MV-4-11 (cell line): ENCODE measurements around the gene PRSS37.
"Not testable (repeated sequence)": the region's sequence is repeated elsewhere in the genome, so short reads cannot be mapped to it uniquely, and the experiment has no call there.

ENCODE experiments used
- DNase-seq: peaks from one replicate; lab custom pipeline; 2025; lab: John Stamatoyannopoulos, UW

PRSS37 gene, protein sequence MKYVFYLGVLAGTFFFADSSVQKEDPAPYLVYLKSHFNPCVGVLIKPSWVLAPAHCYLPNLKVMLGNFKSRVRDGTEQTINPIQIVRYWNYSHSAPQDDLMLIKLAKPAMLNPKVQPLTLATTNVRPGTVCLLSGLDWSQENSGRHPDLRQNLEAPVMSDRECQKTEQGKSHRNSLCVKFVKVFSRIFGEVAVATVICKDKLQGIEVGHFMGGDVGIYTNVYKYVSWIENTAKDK

DNA sequence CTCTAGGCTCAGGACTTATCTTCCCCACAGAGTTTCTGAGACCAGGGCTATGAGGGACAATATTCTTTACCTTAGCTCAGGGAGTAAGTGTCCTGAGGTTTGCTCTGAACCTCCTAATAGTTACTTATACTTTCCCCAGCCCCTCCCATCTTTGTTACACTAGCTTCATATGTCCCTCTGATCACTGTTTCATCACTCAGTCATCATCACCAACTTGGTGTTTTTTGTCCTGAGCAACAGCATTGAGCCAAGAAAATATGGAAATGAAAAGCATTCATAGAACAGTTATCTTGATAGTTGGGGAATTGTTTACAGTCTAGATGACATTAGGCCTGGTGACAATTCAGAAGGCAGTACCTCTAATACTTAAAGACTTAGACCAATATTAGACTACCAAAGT lies at the start of gene PRSS37:
Gene PRSS37, minus strand, starts transcription at position 101 of the 400 bp plus-strand sequence. CDS start 436 bp downstream, outside the sequence.
- no peak for DNase-seq

DNA sequence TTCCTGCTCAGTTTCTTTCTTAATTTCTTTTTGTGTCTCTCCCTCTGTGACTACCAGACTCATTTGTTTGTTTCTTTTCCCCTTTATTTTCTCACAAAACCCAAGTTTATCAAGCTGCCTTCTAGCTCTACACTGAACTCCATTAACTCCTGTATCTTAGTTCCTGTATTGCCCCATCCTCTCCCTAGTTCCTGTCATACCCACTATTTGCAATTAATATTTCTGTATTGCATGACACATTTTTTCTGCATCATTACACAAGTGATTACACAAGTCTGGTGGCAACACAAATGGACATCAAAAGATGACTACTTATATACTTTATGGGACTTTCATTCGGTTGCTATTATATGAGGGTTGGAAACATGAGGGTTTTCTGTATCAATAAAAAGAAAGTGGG lies 48.0 kb upstream of the PRSS37 start:
- DNase-seq = peak; percentile 72

DNA sequence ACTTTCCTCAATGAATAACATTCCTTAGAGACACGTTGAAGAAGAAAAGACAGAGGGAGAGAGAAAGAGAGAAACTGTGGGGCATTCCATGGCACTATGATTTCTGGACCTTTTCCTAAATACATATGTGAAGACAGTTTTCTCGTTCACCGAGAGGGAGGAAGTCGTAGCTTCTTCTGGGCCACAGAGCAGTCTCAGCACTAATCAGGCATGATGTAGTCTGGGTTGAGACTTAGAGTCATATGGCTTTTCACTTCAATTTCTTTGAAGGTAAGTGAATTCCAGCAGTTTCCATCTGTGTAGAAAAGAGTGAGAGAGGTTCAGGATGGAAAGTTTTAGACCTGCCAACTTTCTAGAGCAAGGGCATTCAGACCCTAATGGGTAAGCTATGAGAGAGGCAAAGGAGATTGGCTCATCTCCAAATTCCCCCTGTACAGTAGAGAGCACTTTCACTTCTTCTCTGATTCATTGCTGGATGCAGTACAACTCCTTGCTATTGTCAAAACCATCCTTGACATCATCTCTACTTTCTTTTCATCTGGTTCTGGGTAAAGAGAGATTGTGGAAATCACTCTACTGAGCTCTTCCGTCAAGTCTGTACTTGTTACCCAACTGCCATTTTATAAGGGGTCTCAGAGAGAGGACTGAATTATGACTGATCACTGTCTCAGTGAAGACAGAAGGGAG lies 43.4 kb upstream of the PRSS37 start:
- DNase-seq = peak; percentile 72

DNA sequence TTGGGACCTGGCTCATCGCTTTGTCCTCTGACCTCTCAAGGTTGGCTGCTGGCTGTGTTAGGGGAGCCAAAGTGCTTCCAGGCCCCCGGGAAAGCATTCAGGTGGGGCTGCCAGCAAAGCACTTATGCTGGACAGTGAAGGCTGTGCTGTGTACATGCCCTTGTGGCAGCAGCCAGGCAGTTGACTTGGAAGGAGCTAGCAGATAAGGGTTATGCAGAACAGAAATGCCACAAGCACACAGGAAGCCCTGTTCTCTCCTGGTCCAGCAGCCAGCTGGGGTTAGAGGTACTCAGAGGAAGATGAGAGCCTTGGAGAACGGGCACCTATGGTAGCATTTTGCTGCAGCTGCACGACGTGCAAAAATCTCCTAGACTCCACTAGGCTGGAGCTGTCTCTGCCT lies 39.7 kb upstream of the PRSS37 start:
- DNase-seq = no peak

DNA sequence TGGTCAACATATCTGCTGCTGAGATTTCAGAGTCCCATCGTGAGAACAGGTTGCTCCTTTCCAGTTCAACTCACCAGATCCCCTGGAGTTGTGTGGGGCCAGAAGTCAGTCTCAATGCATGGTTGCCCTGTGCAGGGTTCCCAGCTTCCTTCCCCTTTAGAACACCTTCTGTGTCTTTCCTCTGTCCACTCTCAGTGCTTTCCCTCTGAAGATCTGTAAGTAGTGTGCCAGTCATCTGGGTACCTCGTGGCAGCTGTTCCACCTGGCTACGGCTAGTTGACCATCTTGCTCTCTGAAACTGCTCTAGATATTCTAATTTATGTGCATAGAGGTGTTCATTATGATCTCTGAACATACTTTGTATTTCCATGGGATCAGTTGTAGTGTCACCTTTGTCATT lies 36.1 kb upstream of the PRSS37 start:
- DNase-seq = no peak

DNA sequence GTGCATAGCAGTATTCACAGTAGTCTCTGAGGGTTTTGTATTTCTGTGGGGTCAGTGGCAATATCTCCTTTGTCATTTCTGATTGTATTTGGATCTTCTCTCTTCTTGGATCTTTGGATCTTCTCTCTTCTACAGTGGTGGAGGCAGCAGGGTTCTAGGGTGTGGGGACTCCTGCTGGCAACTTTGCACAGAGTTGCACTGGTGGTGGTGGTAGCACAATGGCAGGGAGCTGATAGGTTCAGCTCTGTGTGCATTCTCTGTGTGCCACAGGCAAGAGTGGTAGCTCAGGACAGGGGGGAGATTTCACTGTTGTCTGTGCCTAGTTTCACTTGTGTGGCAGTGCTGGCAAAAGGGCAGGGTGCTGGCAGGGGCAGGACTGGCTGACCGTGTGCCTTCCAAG lies 35.1 kb upstream of the PRSS37 start:
- DNase-seq = no peak

DNA sequence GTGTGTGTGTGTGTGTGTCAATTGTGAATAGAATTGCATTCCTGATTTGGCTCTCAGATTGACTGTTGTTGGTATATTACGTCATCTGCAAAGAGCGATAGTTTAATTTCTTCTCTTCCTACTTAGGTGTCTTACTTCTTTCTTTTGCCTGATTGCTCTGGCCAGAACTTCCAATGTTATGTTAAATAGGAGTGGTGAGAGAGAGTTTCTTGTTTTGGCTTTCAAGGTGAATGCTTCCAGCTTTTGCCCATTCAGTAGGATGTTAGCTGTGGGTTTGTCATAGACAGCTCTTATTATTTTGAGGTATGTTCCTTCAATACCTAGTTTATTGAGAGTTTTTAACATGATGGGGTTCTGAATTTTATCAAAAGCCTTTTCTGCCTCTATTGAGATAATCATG lies 34.2 kb upstream of the PRSS37 start:
- no peak for DNase-seq

DNA sequence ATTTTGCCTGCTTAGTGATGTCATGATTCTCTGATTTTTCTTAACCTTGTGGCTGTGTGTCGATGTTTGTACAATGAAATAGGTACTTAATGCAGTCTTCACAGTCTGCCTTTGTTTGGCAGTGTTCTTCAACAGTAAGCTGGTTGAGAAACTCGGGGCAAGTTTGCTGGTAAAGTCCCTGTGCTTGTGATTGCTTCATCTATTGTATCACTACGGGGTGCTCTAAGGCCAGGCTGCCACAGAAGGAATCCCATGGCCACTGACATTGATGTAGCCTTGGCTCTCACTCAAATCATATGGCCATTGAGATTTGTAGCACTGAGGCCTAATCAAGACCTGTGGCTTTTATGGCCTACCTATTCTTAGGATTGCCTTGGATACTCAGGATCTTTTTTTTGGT lies 33.5 kb upstream of the PRSS37 start:
- DNase-seq = peak; percentile 50

DNA sequence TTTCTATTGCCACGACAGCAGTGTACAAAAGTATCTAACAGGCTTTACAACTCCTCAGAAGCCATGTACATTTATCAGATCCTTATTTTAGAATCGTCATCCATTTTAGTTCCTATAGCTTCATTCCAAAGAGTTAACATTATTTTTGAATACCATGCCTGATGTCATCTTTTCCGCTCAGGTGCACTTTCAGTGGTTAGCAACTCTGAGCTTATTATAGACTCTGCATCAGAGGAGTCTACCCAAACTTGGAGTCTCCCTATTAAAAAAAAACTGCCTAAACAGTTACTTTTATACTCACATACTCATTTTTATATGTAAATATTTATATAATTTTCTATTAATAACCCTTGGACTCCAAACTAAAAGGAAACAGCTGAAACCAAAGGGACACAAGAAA lies 31.6 kb upstream of the PRSS37 start:
- no peak for DNase-seq

DNA sequence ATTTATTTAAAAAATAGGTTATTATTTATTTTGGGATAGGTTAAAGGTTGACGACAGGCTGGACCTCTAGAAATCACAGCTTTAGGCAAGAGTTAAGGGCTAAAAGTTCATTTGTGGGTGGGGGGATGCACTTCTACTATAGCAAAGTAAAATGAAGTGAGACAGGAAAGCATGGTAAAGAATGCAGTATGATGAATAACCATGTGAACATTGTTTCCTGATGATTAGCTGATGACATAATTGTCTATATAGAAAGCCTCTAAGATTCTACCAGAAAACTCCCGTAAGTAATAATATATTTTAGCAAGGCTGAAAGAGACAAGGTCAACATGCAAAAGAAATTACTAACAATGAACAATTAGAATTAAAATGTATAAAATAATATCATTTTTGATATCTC lies 25.7 kb upstream of the PRSS37 start:
- no peak for DNase-seq

DNA sequence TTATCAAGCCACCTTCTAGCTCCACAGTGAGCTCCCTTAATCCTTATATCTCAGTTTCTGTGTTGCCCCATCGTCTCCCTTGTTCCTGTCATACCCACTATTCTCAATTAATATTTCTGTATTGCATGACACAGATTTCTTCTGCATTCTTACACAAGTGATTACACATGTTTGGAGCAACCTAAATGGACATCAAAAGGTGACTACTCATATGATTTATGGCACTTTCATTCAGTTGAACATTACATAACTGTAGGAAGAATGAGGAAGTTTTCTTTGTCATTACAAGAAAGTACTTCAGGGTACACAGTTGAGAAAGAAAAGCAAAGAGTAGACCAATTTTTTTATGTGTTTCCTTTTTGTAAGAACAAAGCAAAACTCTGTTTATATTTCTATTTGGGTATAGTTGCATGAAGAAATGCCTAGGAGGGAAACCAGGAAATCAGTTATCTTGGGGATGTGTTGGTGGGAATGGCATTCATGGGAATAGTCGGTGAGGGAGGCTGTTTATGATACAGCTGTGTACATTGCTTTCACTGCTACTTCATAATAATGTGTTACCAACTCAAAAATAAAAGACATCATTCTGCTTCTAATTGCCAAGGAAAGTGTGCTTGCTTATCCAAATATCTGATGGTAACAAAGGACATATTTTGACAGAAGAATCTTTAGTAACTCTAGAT lies 23.6 kb upstream of the PRSS37 start:
- peak; percentile 77 for DNase-seq

DNA sequence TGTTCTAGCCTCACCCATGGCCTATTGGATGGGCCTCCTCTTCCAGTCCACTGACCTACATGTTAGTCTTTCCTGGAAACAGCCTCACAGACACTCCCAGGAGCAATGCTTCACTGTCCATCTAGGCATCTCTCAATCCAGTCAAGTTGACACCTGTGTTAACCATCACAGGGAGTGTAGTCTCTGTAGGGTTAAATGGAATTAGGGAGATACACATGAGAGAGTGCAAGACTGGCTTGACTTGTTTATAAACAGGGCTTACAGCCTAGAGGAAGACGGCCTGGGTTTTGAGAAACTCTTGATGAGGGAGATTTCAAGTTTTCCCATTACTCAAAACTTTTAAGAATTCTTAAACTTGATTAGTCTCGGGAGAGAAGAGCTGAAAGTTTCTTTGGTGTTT lies 18.9 kb upstream of the PRSS37 start:
- no peak for DNase-seq

DNA sequence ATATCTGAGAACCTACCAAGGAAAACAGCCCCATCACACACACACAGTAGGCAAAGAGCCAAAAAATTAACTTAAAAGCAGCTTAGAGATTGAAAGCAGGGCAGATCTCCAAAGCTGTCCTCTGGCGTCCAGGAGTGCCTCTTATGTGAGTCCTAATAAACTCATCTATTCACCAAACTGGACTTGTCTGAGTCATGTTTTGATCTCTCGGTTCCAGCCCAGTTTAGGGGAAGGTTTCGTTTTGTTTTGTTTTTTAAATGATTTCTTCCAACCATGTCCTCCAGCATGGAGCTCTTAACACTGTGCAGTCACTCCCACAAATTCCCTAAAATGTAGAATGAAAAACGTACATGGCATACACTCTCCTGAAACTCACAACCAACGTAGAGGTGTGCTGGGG lies 6.7 kb upstream of the PRSS37 start:
- no peak for DNase-seq

DNA sequence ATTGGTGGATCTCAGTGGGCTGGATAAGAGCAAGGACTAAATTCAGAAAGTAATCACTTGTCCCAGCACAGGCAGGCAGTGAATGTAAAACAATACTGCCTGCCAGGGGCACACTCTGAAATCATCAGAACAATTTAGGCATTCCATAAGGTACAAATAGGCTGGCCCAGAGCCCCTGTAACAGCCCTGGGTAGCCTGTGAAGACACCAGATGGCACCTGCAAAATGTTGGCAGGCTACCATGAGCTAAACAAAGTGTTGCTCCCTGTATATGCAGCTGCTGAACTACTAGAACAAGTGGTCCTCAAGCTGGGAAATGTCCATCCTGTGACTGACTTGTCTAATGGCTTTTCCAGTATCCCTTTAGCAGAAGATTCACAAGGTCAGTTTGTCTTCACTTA lies 3.0 kb upstream of the PRSS37 start:
- no peak for DNase-seq

DNA sequence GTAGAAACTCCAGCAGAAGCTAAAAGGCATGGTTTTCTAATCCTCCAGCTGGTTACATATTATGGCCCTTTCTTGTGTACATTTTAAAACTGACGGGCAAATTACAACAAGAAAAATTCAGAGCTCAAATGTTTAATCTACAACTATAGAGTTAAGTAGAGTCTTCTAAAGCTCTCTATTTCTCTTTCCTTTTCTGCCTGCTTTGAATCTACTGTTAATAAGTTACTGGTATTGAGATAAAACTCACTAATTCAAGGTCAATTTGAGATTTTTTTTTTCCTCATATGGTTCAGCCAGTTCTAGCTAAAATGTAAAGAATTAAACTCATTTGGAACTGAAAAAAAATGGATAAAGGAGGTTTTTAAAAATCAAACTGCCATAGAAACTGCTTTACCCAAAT lies 1.6 kb upstream of the PRSS37 start:
- no peak for DNase-seq

DNA sequence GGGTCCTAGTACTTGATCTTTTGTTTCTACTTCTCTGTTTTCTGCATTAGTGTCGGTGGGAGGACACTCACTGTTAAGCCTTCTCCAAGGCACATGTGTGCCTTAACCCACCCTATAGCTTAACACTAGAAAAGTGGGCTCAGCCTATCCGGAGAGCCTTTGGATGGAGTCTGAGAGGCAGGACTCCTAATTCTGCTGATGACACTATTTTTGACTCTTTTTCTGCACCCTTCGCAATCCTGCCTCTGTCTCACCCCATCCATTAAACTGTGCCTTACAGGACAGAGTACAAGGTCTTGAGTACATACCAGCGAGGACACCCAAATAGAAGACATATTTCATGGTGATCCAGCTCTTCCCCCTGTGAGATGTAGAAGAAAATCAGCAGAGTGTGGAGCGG lies 577 bp downstream of the PRSS37 start:
- DNase-seq = no peak

DNA sequence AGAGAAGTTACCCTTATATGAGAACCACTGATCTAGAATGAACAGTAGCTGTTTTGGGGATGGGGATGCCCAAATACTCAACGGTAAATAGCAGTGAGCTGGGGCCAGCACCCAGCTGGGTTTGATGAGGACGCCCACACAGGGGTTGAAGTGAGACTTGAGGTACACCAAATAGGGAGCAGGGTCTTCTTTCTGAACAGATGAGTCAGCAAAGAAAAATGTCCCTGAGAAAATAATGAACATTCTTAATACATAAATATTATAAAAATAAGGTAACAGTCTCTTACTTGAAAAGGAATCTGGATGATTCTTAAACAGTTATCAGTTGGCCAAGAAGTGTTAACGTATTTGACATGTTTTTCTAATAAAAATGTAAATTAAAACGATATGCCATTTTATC lies 2.0 kb downstream of the PRSS37 start:
- no peak for DNase-seq

DNA sequence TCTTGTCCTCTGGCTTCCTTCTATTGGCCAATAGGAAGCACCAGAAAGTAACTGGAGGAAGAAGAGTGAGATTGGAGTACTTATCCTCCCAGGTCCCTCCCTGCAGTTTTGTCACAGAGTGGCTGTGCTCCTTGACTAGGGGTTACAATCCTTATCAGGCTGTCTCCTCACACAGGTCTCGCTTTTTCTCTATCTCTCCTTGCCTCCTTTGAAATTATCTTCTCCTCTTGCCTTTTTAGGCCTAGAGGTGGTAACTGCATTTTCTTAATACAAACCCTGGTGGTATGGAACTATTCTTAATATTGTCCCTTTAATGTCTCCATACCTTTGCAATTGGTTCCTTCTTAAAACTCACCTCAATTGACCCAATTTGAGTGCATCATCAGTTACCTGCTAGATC lies 2.7 kb downstream of the PRSS37 start:
- no peak for DNase-seq

DNA sequence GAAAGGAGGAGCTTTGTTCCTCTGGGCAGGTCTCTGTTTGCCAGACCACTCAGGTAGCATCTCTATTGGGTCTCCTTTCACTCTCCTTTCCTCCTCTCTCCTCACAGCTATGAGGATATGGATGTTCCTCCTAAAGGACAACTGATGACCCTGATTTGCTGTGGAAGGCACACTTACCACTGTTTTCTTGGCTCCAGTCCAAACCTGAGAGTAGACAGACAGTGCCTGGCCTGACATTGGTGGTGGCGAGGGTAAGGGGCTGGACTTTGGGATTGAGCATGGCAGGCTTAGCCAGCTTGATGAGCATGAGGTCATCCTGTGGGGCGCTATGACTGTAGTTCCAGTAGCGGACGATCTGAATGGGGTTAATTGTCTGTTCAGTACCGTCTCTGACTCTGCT lies 3.6 kb downstream of the PRSS37 start:
- no peak for DNase-seq

DNA sequence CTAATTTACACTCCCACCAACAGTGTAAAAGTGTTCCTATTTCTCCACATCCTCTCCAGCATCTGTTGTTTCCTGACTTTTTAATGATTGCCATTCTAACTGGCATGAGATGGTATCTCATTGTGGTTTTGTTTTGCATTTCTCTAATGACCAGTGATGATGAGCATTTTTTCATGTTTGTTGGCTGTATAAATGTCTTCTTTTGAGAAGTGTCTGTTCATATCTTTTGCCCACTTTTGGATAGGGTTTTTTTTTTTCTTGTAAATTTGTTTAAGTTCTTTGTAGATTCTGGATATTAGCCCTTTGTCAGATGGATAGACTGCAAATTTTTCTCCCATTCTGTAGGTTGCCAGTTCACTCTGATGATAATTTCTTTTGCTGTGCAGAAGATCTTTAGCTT lies 18.9 kb downstream of the PRSS37 start:
- not testable (repeated sequence) for DNase-seq

DNA sequence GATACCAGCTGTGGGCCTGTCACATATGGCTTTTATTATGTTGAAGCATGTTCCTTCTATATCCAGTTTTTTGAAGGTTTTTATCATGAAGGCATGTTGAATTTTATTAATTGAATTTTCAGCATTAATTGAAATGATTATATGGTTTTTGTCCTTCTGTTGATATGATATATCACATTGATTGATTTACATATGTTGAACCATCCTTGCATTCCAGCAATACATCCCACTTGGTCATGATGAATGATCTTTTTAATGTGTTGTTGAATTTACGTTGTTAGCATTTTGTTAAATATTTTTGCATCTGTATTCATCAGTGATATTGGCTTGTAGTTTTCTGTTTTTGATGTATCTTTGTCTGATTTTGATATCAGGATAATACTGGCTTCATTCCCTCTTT lies 21.2 kb downstream of the PRSS37 start:
- no peak for DNase-seq

DNA sequence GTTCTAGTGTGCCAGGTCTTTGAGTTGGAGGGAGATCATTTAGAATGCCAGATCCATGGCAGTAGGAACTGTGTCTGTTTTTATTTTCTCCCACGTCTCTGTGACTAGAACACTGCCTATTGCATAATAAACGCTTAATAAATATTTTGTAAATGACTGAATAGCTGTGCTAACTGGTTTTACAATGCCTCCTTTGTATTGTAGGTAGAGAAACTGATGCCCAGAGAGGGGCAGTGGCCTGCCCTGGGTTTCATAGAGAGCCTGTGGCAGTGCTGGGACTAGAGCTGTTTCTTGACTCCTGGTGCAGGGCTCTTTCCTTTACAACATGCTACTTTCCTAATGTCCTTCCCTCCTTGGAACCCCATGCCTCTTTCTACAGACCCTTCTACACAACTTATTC lies 48.8 kb downstream of the PRSS37 start:
- no peak for DNase-seq

DNA sequence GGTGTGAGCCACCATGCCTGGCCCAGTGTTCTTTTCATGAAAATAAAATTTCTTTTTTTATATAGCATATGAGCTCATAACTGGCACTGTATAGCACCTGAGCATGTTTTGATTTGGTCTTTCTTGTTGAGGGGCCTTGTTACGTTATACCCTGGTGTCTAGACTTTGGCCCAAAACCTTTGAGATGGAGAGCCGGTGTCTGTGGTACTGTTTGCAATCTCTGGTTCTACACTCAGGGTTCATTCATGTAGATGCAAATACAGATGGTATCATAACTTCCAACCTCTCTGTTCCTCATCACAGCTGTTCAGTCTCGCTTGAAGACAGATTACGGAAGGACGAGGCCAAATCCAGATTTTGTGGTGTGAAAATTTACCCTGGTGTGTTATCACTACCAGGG lies 51.4 kb downstream of the PRSS37 start, which contains the start of gene TAS2R5:
Gene TAS2R5, plus strand, starts transcription at position 301 of the 400 bp plus-strand sequence. CDS start 145 bp downstream, outside the sequence.
- DNase-seq = no peak
